Endothelial cell of umbilical vein (primary cell): ENCODE results near the gene IL22RA1. TPM values are rescaled to one million over a fixed set of nuclear protein-coding genes. Genes with fewer than 3 reads are reported as not detected.

Experiments used
- BruUV-seq: library from RNA; stranded (reverse); fragments of 400-500 nt; replicated peaks from 2 replicates; lab custom pipeline; 2021; lab: Mats Ljungman, UMichigan
- CTCF ChIA-PET: fragments of 300-600, 350-600 bp; sonication (Branson Sonifier 250); formaldehyde crosslinking; loops from one replicate; lab custom pipeline; 2021; ENCODE audit warnings: antibody characterized with exemption, inconsistent platforms; lab: Charles Lee
- POLR2A ChIA-PET: fragments of 300-600, 350-600 bp; sonication (Branson Sonifier 250); formaldehyde crosslinking; loops from one replicate; lab custom pipeline; 2021; ENCODE audit warnings: antibody characterized with exemption, inconsistent platforms; lab: Charles Lee
- DNase-seq: peaks from one replicate; pipeline ENCODE4 v3.0.0-alpha.2; 2011; ENCODE audit warnings: low read depth, low spot score
- FAIRE-seq: peaks from 2 replicates; lab custom pipeline; 2011; peaks lifted over from hg19 to GRCh38; lab: Jason Lieb, UNC
- H2AFZ ChIP-seq: 2 replicates; pipeline ENCODE4 v1.6.0; 2012; ENCODE audit warnings: low read depth, low read length, control low read depth, inconsistent platforms
- H3K27ac ChIP-seq: 2 replicates; pipeline ENCODE4 v1.5.1; 2011; ENCODE audit warnings: low read depth, mild to moderate bottlenecking, control low read depth, low read length, moderate library complexity; ENCODE audit not compliant: insufficient read depth
- H3K27me3 ChIP-seq, 2 experiments: 2 replicates each; pipeline versions ENCODE4 v1.6.0 to v1.6.1; 2011; ENCODE audit warnings: low read length in 2 of 2, mixed read lengths in 1 of 2; ENCODE audit not compliant: control insufficient read depth in 2 of 2, insufficient read depth in 2 of 2
- H3K36me3 ChIP-seq, 2 experiments: 2 replicates in 1 of 2; 3 replicates in 1 of 2; pipeline ENCODE4 v1.5.1; 2011; ENCODE audit warnings: low read length in 2 of 2, mild to moderate bottlenecking in 1 of 2, moderate library complexity in 1 of 2; ENCODE audit not compliant: control insufficient read depth in 2 of 2, insufficient read depth in 2 of 2; ENCODE audit errors: extremely low read depth in 1 of 2
- H3K4me1 ChIP-seq: 3 replicates; pipeline ENCODE4 v1.5.1; 2011; ENCODE audit warnings: mild to moderate bottlenecking, low read length; ENCODE audit not compliant: control insufficient read depth, insufficient read depth; ENCODE audit errors: extremely low read depth
- H3K4me2 ChIP-seq: 2 replicates; pipeline ENCODE4 v1.6.1; 2011; ENCODE audit warnings: low read length, control low read depth, mixed read lengths; ENCODE audit not compliant: insufficient read depth
- H3K4me3 ChIP-seq, 3 experiments: fragments of 200-600 bp in 1 of 3; sonication (generic), shearing (Covaris generic) in 1 of 3; replicated peaks in 1 of 3; 2 replicates each; pipeline ENCODE4 v1.5.1; 2011 to 2016; ENCODE audit warnings: control low read depth in 3 of 3, low read length in 3 of 3, mild to moderate bottlenecking in 2 of 3, inconsistent platforms in 1 of 3, low read depth in 1 of 3, moderate library complexity in 1 of 3; ENCODE audit not compliant: insufficient read depth in 1 of 3
- H3K79me2 ChIP-seq: 2 replicates; pipeline ENCODE4 v1.6.0; 2012; ENCODE audit warnings: low read length, inconsistent platforms; ENCODE audit not compliant: control insufficient read depth, insufficient read depth
- H3K9ac ChIP-seq: replicated peaks from 2 replicates; pipeline ENCODE3; 2011; ENCODE audit warnings: low read length, control low read depth; ENCODE audit not compliant: insufficient read depth; ENCODE audit errors: extremely low read depth
- H3K9me1 ChIP-seq: replicated peaks from 3 replicates; pipeline ENCODE4 v1.6.0; 2011; ENCODE audit warnings: mild to moderate bottlenecking, low read length; ENCODE audit not compliant: control insufficient read depth, insufficient read depth; ENCODE audit errors: extremely low read depth
- H3K9me3 ChIP-seq: replicated peaks from 2 replicates; pipeline ENCODE4 v1.5.1; 2012; ENCODE audit warnings: low read length, inconsistent platforms; ENCODE audit not compliant: control insufficient read depth, insufficient read depth
- H4K20me1 ChIP-seq: replicated peaks from 2 replicates; pipeline ENCODE3; 2011; ENCODE audit warnings: mild to moderate bottlenecking, low read length; ENCODE audit not compliant: control insufficient read depth, insufficient read depth; ENCODE audit errors: extremely low read depth
- CTCF ChIP-seq, 2 donors: IDR thresholded peaks; 1 replicate in 1 of 2; 2 replicates in 1 of 2; pipeline ENCODE4 v1.5.1; 2011; ENCODE audit warnings: low read length in 2 of 2, mild to moderate bottlenecking in 2 of 2, moderate library complexity in 2 of 2, control low read depth in 1 of 2, inconsistent platforms in 1 of 2, low read depth in 1 of 2; ENCODE audit not compliant: insufficient read depth in 1 of 2; ENCODE audit errors: extremely low read depth in 1 of 2
- EZH2 ChIP-seq: IDR thresholded peaks from 2 replicates; pipeline ENCODE4 v1.6.1; 2012; ENCODE audit warnings: borderline replicate concordance, low read depth, mild to moderate bottlenecking, moderate library complexity, low read length, inconsistent platforms; ENCODE audit not compliant: severe bottlenecking
- FOS ChIP-seq: IDR thresholded peaks from 2 replicates; pipeline ENCODE4 v1.6.1; 2011; ENCODE audit warnings: mild to moderate bottlenecking, low read length, moderate library complexity, borderline replicate concordance; ENCODE audit not compliant: insufficient read depth
- GATA2 ChIP-seq: IDR thresholded peaks from 2 replicates; pipeline ENCODE4 v1.7.0; 2011; ENCODE audit warnings: low read depth, mild to moderate bottlenecking, moderate library complexity, mixed read lengths, low read length; ENCODE audit not compliant: insufficient read length, insufficient read depth
- JUN ChIP-seq: IDR thresholded peaks from 2 replicates; pipeline ENCODE4 v1.6.1; 2011; ENCODE audit warnings: borderline replicate concordance, low read depth; ENCODE audit not compliant: insufficient read length, insufficient read depth
- MYC ChIP-seq: IDR thresholded peaks from one replicate; pipeline ENCODE4 v1.6.1; 2011; ENCODE audit warnings: mild to moderate bottlenecking, low read depth, low read length
- POLR2A ChIP-seq: IDR thresholded peaks from 2 replicates; pipeline ENCODE4 v1.6.1; 2012; ENCODE audit warnings: low read depth, mild to moderate bottlenecking, control low read depth, low read length
- POLR2AphosphoS5 ChIP-seq: IDR thresholded peaks from 2 replicates; pipeline ENCODE4 v1.6.1; 2012; ENCODE audit warnings: low read depth, mild to moderate bottlenecking, control low read depth, low read length, moderate library complexity; ENCODE audit not compliant: insufficient read depth
- dilution Hi-C: fragments of 300-500 bp; cut with MboI; formaldehyde crosslinking; loops from one replicate; pipeline ENCODE4 v1.15.0; 2019; ENCODE audit warnings: low sequenced_read_pairs; ENCODE audit not compliant: extremely low pct_ligation_motif_present
- intact Hi-C: fragments of 100-400 bp; cut with micrococcal nuclease; formaldehyde crosslinking; loops from one replicate; pipeline ENCODE4 v1.10.0; 2022
- polyA plus RNA-seq, 4 experiments: library from polyadenylated mRNA; depleted of rRNA in 3 of 4; stranded (reverse) in 3 of 4; unstranded in 1 of 4; fragments of >200 nt; gene quantifications; 2 replicates each; pipeline versions ENCODE4 v1.2.1 to v1.2.3, GENCODE V29; 2011 to 2012; ENCODE audit warnings: missing spikeins in 1 of 4
- total RNA-seq: library from RNA; stranded (reverse); gene quantifications from 2 replicates; pipeline ENCODE4 v1.2.3, GENCODE V29; 2021
- TF ChIP-seq, protein P1 (sequence below): IDR thresholded peaks from 2 replicates; pipeline ENCODE4 v1.6.1; 2011; ENCODE audit not compliant: insufficient read depth, insufficient read length

Gene IL22RA1
- total and polyA plus RNA-seq, 2 donors (not counting 3 experiments of a cell fraction or from before 2014, with no cell fraction given), result not detected

DNA sequence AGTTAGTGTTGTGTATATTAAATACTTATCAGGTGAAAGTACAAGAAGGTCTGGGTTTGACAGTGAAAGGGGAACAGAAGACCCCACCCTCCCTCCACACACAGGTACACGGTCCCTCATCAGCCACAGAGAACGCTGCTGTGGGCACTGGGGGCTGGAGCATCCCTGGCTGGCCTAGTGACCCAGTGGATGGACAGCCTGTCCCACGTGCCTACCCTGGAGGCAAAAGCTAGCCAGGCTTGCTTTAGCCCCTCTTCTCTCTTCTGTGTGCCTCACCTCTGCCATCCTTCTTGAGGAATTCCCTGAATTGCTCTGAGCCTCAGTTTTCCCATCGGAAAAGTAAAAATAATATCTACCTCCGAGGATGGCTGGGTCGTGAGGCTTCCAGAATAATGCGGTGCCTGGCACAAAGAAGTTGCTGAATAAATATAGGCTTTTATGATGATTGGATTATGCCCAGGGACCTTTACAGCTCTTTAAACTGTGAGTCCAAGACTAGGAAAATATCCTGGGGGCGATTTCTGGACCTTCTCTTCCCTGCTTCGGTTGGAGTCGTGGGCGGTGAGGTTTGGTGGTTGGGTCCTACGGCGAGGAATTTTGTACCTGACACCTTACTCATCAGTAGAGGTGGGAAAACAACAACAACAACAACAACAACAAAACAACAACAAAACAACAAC is 43.2 kb upstream of the IL22RA1 start:
- BruUV-seq, result no TSS peak
- H3K4me2 ChIP-seq, result no peak overlapping the region
- TF ChIP-seq MYC (no peak), POLR2AphosphoS5 (no peak), GATA2 (no peak), CTCF (IDR thresholded peaks at IDR 0.05; ENCODE audit: extremely low read depth in 1 of 2, insufficient read depth in 1 of 2, low read depth in 1 of 2, low read length in 2 of 2) (no peak), JUN (no peak), EZH2 (no peak), FOS (no peak), POLR2A (no peak)
- TF ChIP-seq, protein P1, sequence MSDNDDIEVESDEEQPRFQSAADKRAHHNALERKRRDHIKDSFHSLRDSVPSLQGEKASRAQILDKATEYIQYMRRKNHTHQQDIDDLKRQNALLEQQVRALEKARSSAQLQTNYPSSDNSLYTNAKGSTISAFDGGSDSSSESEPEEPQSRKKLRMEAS, result no peak
- no peak overlapping the region for H3K9ac ChIP-seq
- no peak overlapping the region for H3K4me3 ChIP-seq
- no peak overlapping the region for H3K27ac ChIP-seq
- intact Hi-C loops, result no loop called here
- no peaks in the 10 kb centered on the region for H3K79me2 ChIP-seq
- DNase-seq, result no peak
- H3K9me3 ChIP-seq, result no peaks in the 10 kb centered on the region
- peaks cover 13 to 14% of the 10 kb centered on the region in 2 experiments for H3K27me3 ChIP-seq
- FAIRE-seq, result no peak
- H4K20me1 ChIP-seq, result no peaks in the 10 kb centered on the region
- no peaks in the 10 kb centered on the region for H3K9me1 ChIP-seq
- no peak overlapping the region for H2AFZ ChIP-seq
- dilution Hi-C loops, result no loop called here
- ChIA-PET POLR2A (interaction anchor here (1.0 kb wide), 1 partner anchor 183 kb away, joined by 3 read pairs; no protein-coding TSS in a partner anchor), CTCF (interaction anchor here (0.6 to 7.6 kb wide), 5 partner anchors 13 to 401 kb away, joined by 3 to 77 read pairs (median 5); no protein-coding TSS in a partner anchor)
- H3K4me1 ChIP-seq, result peaks cover 2% of the 10 kb centered on the region
- no peaks in the 10 kb centered on the region for H3K36me3 ChIP-seq
